DND-41 (cell line): ENCODE measurements around the gene ASIC4.

Experiments used
- ATAC-seq: fragments of 200-7000 bp; cut with Tn5 transposase; 3 replicates; pipeline ENCODE4 v1.9.1; 2021; ENCODE audit warnings: low read depth; ENCODE audit not compliant: insufficient read depth
- DNase-seq: peaks from one replicate; pipeline ENCODE4 v3.0.0-alpha.2; 2020
- H2AFZ ChIP-seq: 2 replicates; pipeline ENCODE4 v1.6.0; 2012; ENCODE audit warnings: low read depth, low read length
- H3K27ac ChIP-seq: 2 replicates; pipeline ENCODE4 v1.5.1; 2012; ENCODE audit warnings: low read length, inconsistent platforms
- H3K27me3 ChIP-seq: fragments of 200-600 bp; sonication (generic); 2 replicates; pipeline ENCODE4 v1.6.0; 2012; ENCODE audit warnings: low read length, mild to moderate bottlenecking, inconsistent platforms; ENCODE audit not compliant: insufficient read depth, poor library complexity
- H3K36me3 ChIP-seq: 2 replicates; pipeline ENCODE4 v1.5.1; 2012; ENCODE audit warnings: low read length, inconsistent platforms; ENCODE audit not compliant: insufficient read depth
- H3K4me1 ChIP-seq: 2 replicates; pipeline ENCODE4 v1.5.1; 2012; ENCODE audit warnings: mild to moderate bottlenecking, low read length; ENCODE audit not compliant: insufficient read depth
- H3K4me2 ChIP-seq: 2 replicates; pipeline ENCODE4 v1.6.0; 2012; ENCODE audit warnings: mild to moderate bottlenecking, moderate library complexity, low read length, inconsistent platforms; ENCODE audit not compliant: insufficient read depth
- H3K4me3 ChIP-seq, 2 experiments: fragments of 200-600 bp in 1 of 2; shearing (Covaris generic) in 1 of 2; 2 replicates each; pipeline ENCODE4 v1.5.1; 2012 to 2016; ENCODE audit warnings: inconsistent platforms in 2 of 2, low read length in 2 of 2, mild to moderate bottlenecking in 2 of 2, low read depth in 1 of 2, moderate library complexity in 1 of 2
- H3K79me2 ChIP-seq: 2 replicates; pipeline ENCODE4 v1.6.0; 2012; ENCODE audit warnings: low read length, inconsistent platforms; ENCODE audit not compliant: insufficient read depth
- H3K9ac ChIP-seq: 2 replicates; pipeline ENCODE4 v1.6.0; 2012; ENCODE audit warnings: low read depth, mild to moderate bottlenecking, inconsistent platforms, low read length, moderate library complexity
- H3K9me3 ChIP-seq: 2 replicates; pipeline ENCODE4 v1.5.1; 2012; ENCODE audit warnings: low read length, moderate library complexity, mild to moderate bottlenecking, inconsistent platforms; ENCODE audit not compliant: insufficient read depth, severe bottlenecking
- H4K20me1 ChIP-seq: 2 replicates; pipeline ENCODE4 v1.6.0; 2012; ENCODE audit warnings: low read length; ENCODE audit not compliant: insufficient read depth
- CTCF ChIP-seq: IDR thresholded peaks from 2 replicates; pipeline ENCODE4 v1.5.1; 2012; ENCODE audit warnings: borderline replicate concordance, low read length, moderate library complexity, mild to moderate bottlenecking; ENCODE audit not compliant: poor library complexity, severe bottlenecking; ENCODE audit errors: extremely low read depth
- EZH2 ChIP-seq: IDR thresholded peaks from 3 replicates; pipeline ENCODE4 v1.6.1; 2012; ENCODE audit warnings: borderline replicate concordance, low read depth, mild to moderate bottlenecking, moderate library complexity, low read length, inconsistent platforms; ENCODE audit not compliant: severe bottlenecking

The ASIC4 gene

GRCh38 chr2:219477815-219478214, 36.5 kb upstream of the ASIC4 start:
- ATAC-seq (no peak), DNase-seq (no peak)
- TF ChIP-seq CTCF, result no peak
- no peak for TF ChIP-seq EZH2
- no peaks in the 10 kb centered on the region for H3K27me3 ChIP-seq
- H3K4me1 ChIP-seq, result no peaks in the 10 kb centered on the region
- H3K9ac ChIP-seq, result no peak overlapping the region
- H3K36me3 ChIP-seq, result no peaks in the 10 kb centered on the region
- no peaks in the 10 kb centered on the region for H3K79me2 ChIP-seq
- no peak overlapping the region for H3K4me2 ChIP-seq
- H3K9me3 ChIP-seq, result no peaks in the 10 kb centered on the region
- H3K4me3 ChIP-seq, result no peak overlapping the region
- H2AFZ ChIP-seq, result no peak overlapping the region
- H3K27ac ChIP-seq, result no peak overlapping the region
- H4K20me1 ChIP-seq, result peaks cover 5% of the 10 kb centered on the region

DNA sequence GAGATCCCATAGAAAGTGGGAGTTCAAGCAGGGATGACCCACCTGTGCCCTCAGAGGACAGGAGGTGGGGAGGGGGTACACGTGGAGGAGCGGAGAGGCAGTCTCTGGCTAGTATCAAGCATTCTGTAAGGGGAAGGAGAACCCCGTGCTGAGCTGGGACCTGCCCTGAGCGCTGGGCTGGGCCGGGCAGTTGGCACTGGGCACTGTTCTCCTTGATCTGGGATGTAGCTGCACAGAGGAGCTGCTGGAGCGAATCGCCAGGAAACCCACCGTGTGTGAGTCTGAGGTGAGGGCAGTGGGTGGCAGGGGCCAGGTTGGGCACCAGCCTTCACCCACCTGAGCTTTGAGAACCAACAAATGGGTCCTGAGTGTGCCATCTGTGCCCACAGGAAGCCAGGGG, 35.4 kb upstream of the ASIC4 start:
- no peaks in the 10 kb centered on the region for H3K4me1 ChIP-seq
- no peak overlapping the region for H3K4me2 ChIP-seq
- H3K27ac ChIP-seq, result no peak overlapping the region
- no peaks in the 10 kb centered on the region for H3K79me2 ChIP-seq
- no peak overlapping the region for H3K4me3 ChIP-seq
- no peaks in the 10 kb centered on the region for H3K9me3 ChIP-seq
- no peak for TF ChIP-seq CTCF
- no peak for TF ChIP-seq EZH2
- no peaks in the 10 kb centered on the region for H3K27me3 ChIP-seq
- no peak overlapping the region for H2AFZ ChIP-seq
- H4K20me1 ChIP-seq, result peaks cover 5% of the 10 kb centered on the region
- H3K9ac ChIP-seq, result no peak overlapping the region
- H3K36me3 ChIP-seq, result no peaks in the 10 kb centered on the region
- ATAC-seq, result no peak
- no peak for DNase-seq

- Histone ChIP-seq H3K9me3 (no peaks in the 10 kb centered on the region), H3K4me3 (no peak overlapping the region), H4K20me1 (peaks cover 5% of the 10 kb centered on the region), H2AFZ (no peak overlapping the region), H3K4me1 (no peaks in the 10 kb centered on the region), H3K27ac (no peak overlapping the region), H3K27me3 (no peaks in the 10 kb centered on the region), H3K4me2 (no peak overlapping the region), H3K36me3 (no peaks in the 10 kb centered on the region), H3K79me2 (no peaks in the 10 kb centered on the region), H3K9ac (no peak overlapping the region)
- ATAC-seq (no peak), DNase-seq (no peak)
- TF ChIP-seq EZH2 (no peak), CTCF (no peak)
Measured at GRCh38 chr2:219480004-219480403, 34.3 kb upstream of the ASIC4 start.
